ENCODE results near the gene KPNA3. TPM values are rescaled to one million over a fixed set of nuclear protein-coding genes. Genes with fewer than 3 reads are reported as not detected.

Gene KPNA3
- total RNA-seq, 1 donor from 2014 or later: 60.0 TPM

DNA sequence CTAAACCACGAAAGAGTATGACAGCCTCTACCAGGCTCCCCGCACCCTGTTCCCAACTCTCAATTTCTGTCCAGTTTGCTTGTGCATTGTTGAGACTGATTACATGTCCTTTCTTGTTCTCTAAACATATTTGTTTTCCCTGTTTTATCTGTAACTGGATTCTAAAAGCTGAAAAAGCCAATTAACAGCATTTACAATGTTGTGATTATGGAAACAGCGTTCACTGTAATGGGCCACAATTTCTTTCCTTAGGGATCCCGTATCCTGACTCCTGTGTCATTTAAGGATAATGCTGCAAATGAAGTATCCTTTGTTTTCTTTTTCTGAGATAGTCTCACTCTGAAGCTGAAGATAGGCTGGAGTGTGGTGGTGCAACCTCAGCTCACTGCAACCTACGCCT lies 121.7 kb downstream of the KPNA3 start:
- Histone ChIP-seq H3K4me3 (no peak overlapping the region), H3K27ac (replicated peaks) (no peak overlapping the region), H3K9me3 (replicated peaks) (no peaks in the 10 kb centered on the region), H3K27me3 (ENCODE audit: low read depth) (no peaks in the 10 kb centered on the region), H3K36me3 (peaks cover 7% of the 10 kb centered on the region), H3K4me1 (peaks cover 6% of the 10 kb centered on the region)
- DNase-seq: no peak
- intact Hi-C loops (cut with micrococcal nuclease): loop anchor here (5.0 kb wide), 1 partner anchor 171 kb away; no protein-coding TSS in a partner anchor
- TF ChIP-seq, protein P1, sequence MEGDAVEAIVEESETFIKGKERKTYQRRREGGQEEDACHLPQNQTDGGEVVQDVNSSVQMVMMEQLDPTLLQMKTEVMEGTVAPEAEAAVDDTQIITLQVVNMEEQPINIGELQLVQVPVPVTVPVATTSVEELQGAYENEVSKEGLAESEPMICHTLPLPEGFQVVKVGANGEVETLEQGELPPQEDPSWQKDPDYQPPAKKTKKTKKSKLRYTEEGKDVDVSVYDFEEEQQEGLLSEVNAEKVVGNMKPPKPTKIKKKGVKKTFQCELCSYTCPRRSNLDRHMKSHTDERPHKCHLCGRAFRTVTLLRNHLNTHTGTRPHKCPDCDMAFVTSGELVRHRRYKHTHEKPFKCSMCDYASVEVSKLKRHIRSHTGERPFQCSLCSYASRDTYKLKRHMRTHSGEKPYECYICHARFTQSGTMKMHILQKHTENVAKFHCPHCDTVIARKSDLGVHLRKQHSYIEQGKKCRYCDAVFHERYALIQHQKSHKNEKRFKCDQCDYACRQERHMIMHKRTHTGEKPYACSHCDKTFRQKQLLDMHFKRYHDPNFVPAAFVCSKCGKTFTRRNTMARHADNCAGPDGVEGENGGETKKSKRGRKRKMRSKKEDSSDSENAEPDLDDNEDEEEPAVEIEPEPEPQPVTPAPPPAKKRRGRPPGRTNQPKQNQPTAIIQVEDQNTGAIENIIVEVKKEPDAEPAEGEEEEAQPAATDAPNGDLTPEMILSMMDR (IDR thresholded peaks at IDR 0.05; ENCODE audit: borderline replicate concordance): no peak

DNA sequence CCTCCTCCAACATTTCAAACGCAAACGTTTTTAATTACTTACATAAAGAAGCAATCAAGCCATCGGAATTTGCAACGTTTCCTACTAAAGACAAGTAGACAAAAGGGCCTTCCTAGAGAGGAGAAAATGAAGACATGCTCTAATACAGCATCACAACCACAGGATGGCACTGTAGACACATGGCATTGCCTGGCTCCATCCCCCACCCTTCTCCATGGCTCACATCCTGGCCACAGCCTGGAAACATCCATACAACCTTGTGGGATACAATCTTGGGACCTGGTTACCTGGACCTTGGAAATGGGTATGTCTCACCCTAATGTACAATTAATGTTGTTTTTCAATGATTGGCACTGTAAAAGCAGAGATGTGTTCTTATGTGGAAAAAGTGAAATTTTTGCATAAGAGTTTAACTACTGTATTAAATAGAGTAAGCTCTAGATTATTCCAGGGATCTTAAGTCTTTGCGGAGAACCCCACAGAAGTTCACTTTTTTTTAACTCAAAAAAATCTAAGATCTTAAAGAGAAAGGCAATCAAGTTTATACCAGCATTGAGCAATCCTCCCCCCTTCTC lies 122.7 kb downstream of the KPNA3 start:
- H3K27me3 ChIP-seq (ENCODE audit: low read depth): no peaks in the 10 kb centered on the region
- H3K27ac ChIP-seq (replicated peaks): no peak overlapping the region
- no peak overlapping the region for H3K4me3 ChIP-seq
- peaks cover 7% of the 10 kb centered on the region for H3K36me3 ChIP-seq
- TF ChIP-seq, protein P1 (IDR thresholded peaks at IDR 0.05; ENCODE audit: borderline replicate concordance): peak; percentile 74
- no peak for DNase-seq
- intact Hi-C loops (cut with micrococcal nuclease): loop anchor here (5.0 kb wide), 1 partner anchor 172 kb away; no protein-coding TSS in a partner anchor
- H3K4me1 ChIP-seq: peaks cover 6% of the 10 kb centered on the region
- no peaks in the 10 kb centered on the region for H3K9me3 ChIP-seq (replicated peaks)

DNA sequence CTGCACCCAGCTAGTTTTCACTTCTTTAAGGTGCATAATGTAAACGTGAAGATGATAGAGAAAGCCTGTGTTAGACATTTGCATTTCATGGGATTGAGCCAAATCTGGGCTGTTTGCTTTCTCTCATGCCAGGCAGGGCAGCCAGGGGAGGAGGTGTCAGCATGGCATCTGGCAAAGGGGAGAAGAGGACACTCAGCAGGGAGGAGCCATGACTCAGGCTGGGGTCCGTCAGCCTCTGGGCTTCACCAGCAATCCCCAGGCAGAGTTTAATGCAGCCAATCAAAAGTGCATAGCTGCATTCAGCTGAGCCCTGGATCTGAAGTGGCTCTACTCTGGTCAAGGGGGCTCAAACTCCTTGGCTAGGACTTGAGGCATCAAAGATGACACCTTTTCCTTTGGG lies 124.7 kb downstream of the KPNA3 start:
- intact Hi-C loops (cut with micrococcal nuclease): no loop called here
- DNase-seq: no peak
- no peaks in the 10 kb centered on the region for H3K27me3 ChIP-seq (ENCODE audit: low read depth)
- peaks cover 6% of the 10 kb centered on the region for H3K4me1 ChIP-seq
- no peak overlapping the region for H3K27ac ChIP-seq (replicated peaks)
- H3K4me3 ChIP-seq: no peak overlapping the region
- H3K9me3 ChIP-seq (replicated peaks): no peaks in the 10 kb centered on the region
- H3K36me3 ChIP-seq: peaks cover 12% of the 10 kb centered on the region
- TF ChIP-seq, protein P1 (IDR thresholded peaks at IDR 0.05; ENCODE audit: borderline replicate concordance): no peak

DNA sequence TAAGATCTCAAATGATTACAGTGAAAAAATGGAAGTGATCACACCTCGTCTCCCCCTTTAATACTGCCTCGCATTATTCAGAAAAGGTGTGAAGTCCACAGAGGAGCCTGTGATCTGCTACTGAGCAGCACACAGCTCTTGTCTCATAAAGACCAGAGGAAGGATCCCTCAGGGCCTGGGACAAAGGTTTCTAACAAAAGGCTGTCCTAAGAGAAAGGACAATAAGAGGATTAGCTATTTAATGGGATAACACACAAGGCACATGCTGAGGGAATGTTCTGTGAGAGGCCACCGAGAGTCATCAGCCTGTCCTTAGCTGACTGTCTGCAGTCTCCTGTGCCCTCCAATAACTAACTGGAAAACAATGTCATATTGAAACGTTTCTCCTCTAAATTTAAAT lies 127.9 kb downstream of the KPNA3 start:
- intact Hi-C loops (cut with micrococcal nuclease): no loop called here
- H3K27ac ChIP-seq (replicated peaks): no peak overlapping the region
- H3K4me1 ChIP-seq: no peaks in the 10 kb centered on the region
- TF ChIP-seq, protein P1 (IDR thresholded peaks at IDR 0.05; ENCODE audit: borderline replicate concordance): no peak
- H3K27me3 ChIP-seq (ENCODE audit: low read depth): no peaks in the 10 kb centered on the region
- H3K36me3 ChIP-seq: peaks cover 23% of the 10 kb centered on the region
- H3K4me3 ChIP-seq: no peak overlapping the region
- no peak for DNase-seq
- no peaks in the 10 kb centered on the region for H3K9me3 ChIP-seq (replicated peaks)

DNA sequence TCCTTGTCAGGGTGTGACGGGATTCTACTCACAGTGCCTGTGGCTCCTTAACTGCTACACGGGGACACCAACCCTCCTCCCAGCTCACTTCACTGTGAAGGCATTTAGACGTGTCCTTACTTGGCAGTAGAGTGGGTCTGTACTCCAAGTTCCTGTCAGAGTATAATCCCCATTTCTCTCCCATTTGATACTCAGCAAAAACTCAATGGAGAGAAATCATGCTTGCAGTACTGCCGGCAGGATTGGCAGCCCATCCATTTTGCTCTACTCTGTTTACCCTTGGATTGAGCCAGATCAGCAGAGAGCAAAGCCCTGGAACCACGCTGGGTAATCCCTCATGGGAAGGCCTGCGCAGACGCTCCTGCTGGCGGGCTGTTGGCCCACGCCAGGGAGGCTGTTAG lies 135.2 kb downstream of the KPNA3 start:
- Histone ChIP-seq H3K27ac (replicated peaks) (no peak overlapping the region), H3K9me3 (replicated peaks) (no peaks in the 10 kb centered on the region), H3K36me3 (peaks cover 6% of the 10 kb centered on the region), H3K27me3 (ENCODE audit: low read depth) (no peaks in the 10 kb centered on the region), H3K4me1 (peaks cover 8% of the 10 kb centered on the region), H3K4me3 (no peak overlapping the region)
- no peak for DNase-seq
- intact Hi-C loops (cut with micrococcal nuclease): no loop called here
- TF ChIP-seq, protein P1 (IDR thresholded peaks at IDR 0.05; ENCODE audit: borderline replicate concordance): no peak

Measured in left ventricle myocardium inferior (tissue), 1 donor.